Mesenchymal stem cell (in vitro differentiated cells and primary cell): Measurements from ENCODE around the gene GPR75.

Experiments
- DNase-seq: peaks from one replicate; pipeline ENCODE4 v3.0.0-alpha.2; 2013
- H2AFZ ChIP-seq: one replicate; pipeline ENCODE4 v1.6.1; 2013; ENCODE audit warnings: low read depth, mild to moderate bottlenecking, control low read depth, inconsistent platforms, low read length, moderate library complexity
- H2AK5ac ChIP-seq: 2 replicates; pipeline ENCODE4 v1.6.1; 2013; ENCODE audit warnings: low read length, moderate library complexity, mild to moderate bottlenecking, inconsistent platforms; ENCODE audit not compliant: severe bottlenecking
- H2BK120ac ChIP-seq: one replicate; pipeline ENCODE4 v1.6.1; 2013; ENCODE audit warnings: low read depth, mild to moderate bottlenecking, inconsistent platforms, low read length, moderate library complexity
- H2BK12ac ChIP-seq, 2 experiments: one replicate each; pipeline ENCODE4 v1.6.1; 2013; ENCODE audit warnings: inconsistent platforms in 2 of 2, low read length in 2 of 2, mild to moderate bottlenecking in 2 of 2, moderate library complexity in 2 of 2, control low read depth in 1 of 2
- H2BK15ac ChIP-seq: one replicate; pipeline ENCODE4 v1.6.1; 2013; ENCODE audit warnings: mild to moderate bottlenecking, low read depth, inconsistent platforms; ENCODE audit not compliant: poor library complexity, severe bottlenecking
- H2BK5ac ChIP-seq: 2 replicates; pipeline ENCODE4 v1.6.1; 2013; ENCODE audit warnings: low read depth, mild to moderate bottlenecking, low read length, control low read depth, inconsistent platforms; ENCODE audit not compliant: poor library complexity, severe bottlenecking
- H3K14ac ChIP-seq, 2 experiments: one replicate each; pipeline ENCODE4 v1.6.1; 2013; ENCODE audit warnings: inconsistent platforms in 2 of 2, low read length in 2 of 2, control low read depth in 1 of 2, mild to moderate bottlenecking in 1 of 2, moderate library complexity in 1 of 2
- H3K18ac ChIP-seq, 2 experiments: one replicate each; pipeline ENCODE4 v1.6.1; 2013; ENCODE audit warnings: inconsistent platforms in 2 of 2, low read length in 2 of 2, control low read depth in 1 of 2, low read depth in 1 of 2, mild to moderate bottlenecking in 1 of 2
- H3K23ac ChIP-seq, 2 experiments: one replicate each; pipeline ENCODE4 v1.6.1; 2013; ENCODE audit warnings: inconsistent platforms in 2 of 2, low read length in 2 of 2, mild to moderate bottlenecking in 2 of 2, moderate library complexity in 2 of 2, control low read depth in 1 of 2
- H3K27ac ChIP-seq: 2 replicates; pipeline ENCODE4 v1.5.1; 2013; ENCODE audit warnings: mild to moderate bottlenecking, moderate library complexity, low read length, control low read depth, inconsistent platforms; ENCODE audit not compliant: poor library complexity, severe bottlenecking
- H3K27me3 ChIP-seq, 2 experiments: 2 replicates each; pipeline versions ENCODE4 v1.6.1 to v1.7.0; 2013; ENCODE audit warnings: low read length in 2 of 2, mild to moderate bottlenecking in 2 of 2, moderate library complexity in 2 of 2, control low read depth in 1 of 2, inconsistent platforms in 1 of 2; ENCODE audit not compliant: control insufficient read depth in 1 of 2, insufficient read depth in 1 of 2
- H3K36me3 ChIP-seq, 2 experiments: 2 replicates each; pipeline versions ENCODE4 v1.6.1 to v1.7.0; 2013; ENCODE audit warnings: low read length in 2 of 2, control low read depth in 1 of 2, inconsistent platforms in 1 of 2, low read depth in 1 of 2, mild to moderate bottlenecking in 1 of 2; ENCODE audit not compliant: insufficient read depth in 2 of 2, control insufficient read depth in 1 of 2
- H3K4ac ChIP-seq, 2 experiments: one replicate each; pipeline ENCODE4 v1.6.1; 2013; ENCODE audit warnings: inconsistent platforms in 2 of 2, low read length in 2 of 2, mild to moderate bottlenecking in 2 of 2, moderate library complexity in 2 of 2, control low read depth in 1 of 2, low read depth in 1 of 2
- H3K4me1 ChIP-seq: 2 replicates; pipeline ENCODE4 v1.6.1; 2013; ENCODE audit warnings: low read depth, low read length, control low read depth; ENCODE audit not compliant: control insufficient read depth, insufficient read depth
- H3K4me2 ChIP-seq: 2 replicates; pipeline ENCODE4 v1.6.1; 2013; ENCODE audit warnings: low read length, mild to moderate bottlenecking, inconsistent platforms; ENCODE audit not compliant: poor library complexity, severe bottlenecking
- H3K4me3 ChIP-seq, 2 experiments: 2 replicates each; pipeline versions ENCODE4 v1.5.1 to v1.7.0; 2013; ENCODE audit warnings: low read length in 2 of 2, mild to moderate bottlenecking in 2 of 2, control low read depth in 1 of 2, low read depth in 1 of 2; ENCODE audit not compliant: insufficient read depth in 1 of 2
- H3K79me1 ChIP-seq: replicated peaks from 2 replicates; pipeline ENCODE4 v1.6.1; 2013; ENCODE audit warnings: mild to moderate bottlenecking, control low read depth, low read length, inconsistent platforms; ENCODE audit not compliant: poor library complexity, severe bottlenecking
- H3K9ac ChIP-seq: 2 replicates; pipeline ENCODE4 v1.7.0; 2013; ENCODE audit warnings: mild to moderate bottlenecking, low read length, moderate library complexity
- H3K9me3 ChIP-seq: 2 replicates; pipeline ENCODE4 v1.7.0; 2013; ENCODE audit warnings: mild to moderate bottlenecking, low read length; ENCODE audit not compliant: control insufficient read depth
- H4K8ac ChIP-seq: one replicate; pipeline ENCODE4 v1.6.1; 2013; ENCODE audit warnings: inconsistent platforms, mild to moderate bottlenecking, low read length, moderate library complexity
- H4K91ac ChIP-seq: one replicate; pipeline ENCODE4 v1.6.1; 2013; ENCODE audit warnings: mild to moderate bottlenecking, low read length, inconsistent platforms
- WGBS: methylation state at CpG from one replicate; pipeline ENCODE4 v1.1.7; 2013; ENCODE audit warnings: mixed read lengths; 5-methylcytosine and 5-hydroxymethylcytosine counted together

GPR75 gene

GRCh38 chr2:53865962-53866361 lies 6.2 kb upstream of the GPR75 start:
- Histone ChIP-seq H3K4me1 (no peaks in the 10 kb centered on the region), H4K8ac (no peak overlapping the region), H3K23ac (no peak overlapping the region), H4K91ac (no peak overlapping the region), H3K27me3 (no peaks in the 10 kb centered on the region), H3K36me3 (peaks cover 9 to 76% of the 10 kb centered on the region in 2 experiments), H2BK5ac (no peak overlapping the region), H3K9ac (no peak overlapping the region), H3K18ac (no peak overlapping the region), H3K79me1 (peaks cover 10% of the 10 kb centered on the region), H3K9me3 (no peaks in the 10 kb centered on the region), H3K27ac (no peak overlapping the region), H2AFZ (no peak overlapping the region), H3K4me2 (no peak overlapping the region), H3K14ac (no peak overlapping the region), H2BK15ac (no peak overlapping the region), H2BK120ac (no peak overlapping the region), H2BK12ac (no peak overlapping the region), H3K4ac (no peak overlapping the region), H2AK5ac (no peak overlapping the region), H3K4me3 (no peak overlapping the region)
- 90% methylated on average over 1 of the region's 5 CpGs for WGBS
- DNase-seq, result peak; percentile 48

- H3K9ac ChIP-seq, result no peak overlapping the region
- H3K4me2 ChIP-seq, result no peak overlapping the region
- H3K23ac ChIP-seq, result no peak overlapping the region
- H2BK12ac ChIP-seq, result no peak overlapping the region
- no peak overlapping the region for H2BK5ac ChIP-seq
- no peak overlapping the region for H4K91ac ChIP-seq
- no peak overlapping the region for H2AK5ac ChIP-seq
- H3K18ac ChIP-seq, result no peak overlapping the region
- no peak overlapping the region for H4K8ac ChIP-seq
- peaks cover 9 to 69% of the 10 kb centered on the region in 2 experiments for H3K36me3 ChIP-seq
- no peaks in the 10 kb centered on the region for H3K27me3 ChIP-seq
- no peak overlapping the region for H3K4ac ChIP-seq
- no peak overlapping the region for H3K14ac ChIP-seq
- H2BK120ac ChIP-seq, result no peak overlapping the region
- H3K4me1 ChIP-seq, result no peaks in the 10 kb centered on the region
- no peak overlapping the region for H3K4me3 ChIP-seq
- no peak overlapping the region for H3K27ac ChIP-seq
- H2BK15ac ChIP-seq, result no peak overlapping the region
- peaks cover 10% of the 10 kb centered on the region for H3K79me1 ChIP-seq
- no peaks in the 10 kb centered on the region for H3K9me3 ChIP-seq
- H2AFZ ChIP-seq, result no peak overlapping the region
- WGBS, result 94% methylated on average over 2 of the region's 2 CpGs
- DNase-seq, result no peak
Measured at GRCh38 chr2:53865264-53865663, 5.5 kb upstream of the GPR75 start.

GRCh38 chr2:53863538-53864227 lies 3.9 kb upstream of the GPR75 start:
- Histone ChIP-seq H3K79me1 (peaks cover 20% of the 10 kb centered on the region), H3K27ac (no peak overlapping the region)
- 100% methylated on average over 1 of the region's 6 CpGs for WGBS

GRCh38 chr2:53861824-53862223 lies 2.1 kb upstream of the GPR75 start:
- no peak overlapping the region for H3K9ac ChIP-seq
- peaks cover 21% of the 10 kb centered on the region for H3K79me1 ChIP-seq
- H4K91ac ChIP-seq, result no peak overlapping the region
- H2BK120ac ChIP-seq, result no peak overlapping the region
- no peak overlapping the region for H3K14ac ChIP-seq
- no peak overlapping the region for H3K18ac ChIP-seq
- H3K4ac ChIP-seq, result no peak overlapping the region
- H2BK15ac ChIP-seq, result no peak overlapping the region
- 100% methylated on average over 5 of the region's 5 CpGs for WGBS
- no peak overlapping the region for H2AK5ac ChIP-seq
- no peak for DNase-seq
- H2BK12ac ChIP-seq, result no peak overlapping the region
- H3K4me3 ChIP-seq, result no peak overlapping the region
- H3K27me3 ChIP-seq, result no peaks in the 10 kb centered on the region
- no peak overlapping the region for H3K4me2 ChIP-seq
- no peak overlapping the region for H2AFZ ChIP-seq
- no peaks in the 10 kb centered on the region for H3K4me1 ChIP-seq
- no peak overlapping the region for H2BK5ac ChIP-seq
- H3K27ac ChIP-seq, result no peak overlapping the region
- H3K23ac ChIP-seq, result no peak overlapping the region
- H3K36me3 ChIP-seq, result peaks cover 14 to 42% of the 10 kb centered on the region in 2 experiments
- no peak overlapping the region for H4K8ac ChIP-seq
- H3K9me3 ChIP-seq, result no peaks in the 10 kb centered on the region

More at GRCh38 chr2:53863538-53864227, 3.9 kb upstream of the GPR75 start:
- H4K8ac ChIP-seq, result no peak overlapping the region
- H2BK12ac ChIP-seq, result no peak overlapping the region
- peaks cover 19 to 55% of the 10 kb centered on the region in 2 experiments for H3K36me3 ChIP-seq
- no peak for DNase-seq
- no peak overlapping the region for H3K9ac ChIP-seq
- H2BK5ac ChIP-seq, result no peak overlapping the region
- H3K4me3 ChIP-seq, result no peak overlapping the region
- H2AFZ ChIP-seq, result no peak overlapping the region
- H2BK120ac ChIP-seq, result no peak overlapping the region
- no peak overlapping the region for H2AK5ac ChIP-seq
- no peaks in the 10 kb centered on the region for H3K9me3 ChIP-seq
- H3K23ac ChIP-seq, result no peak overlapping the region
- no peak overlapping the region for H3K14ac ChIP-seq
- H4K91ac ChIP-seq, result no peak overlapping the region
- no peak overlapping the region for H3K4ac ChIP-seq
- H3K4me2 ChIP-seq, result no peak overlapping the region
- H3K18ac ChIP-seq, result no peak overlapping the region
- H3K27me3 ChIP-seq, result no peaks in the 10 kb centered on the region
- no peaks in the 10 kb centered on the region for H3K4me1 ChIP-seq
- no peak overlapping the region for H2BK15ac ChIP-seq
